SH-SY5Y (cell line): ENCODE measurements around the gene NXNL1.

Experiments
- GATA2 ChIP-seq: IDR thresholded peaks from 2 replicates; pipeline ENCODE4 v1.6.1; 2011; ENCODE audit warnings: mild to moderate bottlenecking, low read depth, low read length
- GATA3 ChIP-seq: IDR thresholded peaks from 2 replicates; pipeline ENCODE4 v1.6.1; 2011; ENCODE audit warnings: low read depth, mild to moderate bottlenecking, low read length, moderate library complexity

DNA sequence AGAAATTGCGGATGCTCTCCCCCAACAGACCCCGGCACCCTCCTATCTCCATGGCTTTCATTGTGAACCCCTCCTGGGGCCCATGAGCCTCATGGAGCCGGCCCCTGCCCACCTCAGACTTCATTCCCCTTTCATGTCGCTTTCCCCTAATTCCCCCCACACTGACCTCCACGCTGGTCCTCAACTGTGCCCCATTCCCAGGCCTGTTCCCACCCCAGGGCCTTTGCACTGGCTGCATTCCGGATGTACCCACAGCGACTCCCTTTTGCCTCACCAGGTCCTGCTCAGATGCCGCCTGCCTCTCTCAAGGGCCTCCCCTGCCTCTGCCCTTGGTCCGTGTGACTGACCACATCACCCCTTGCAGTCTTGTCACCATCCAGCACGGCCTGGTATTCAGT lies 22.9 kb upstream of the NXNL1 start:
- TF ChIP-seq GATA2 (no peak), GATA3 (no peak)
